Neural cell (in vitro differentiated cells): ENCODE measurements around the gene SLC66A2. TPM values are rescaled to one million over a fixed set of nuclear protein-coding genes. Genes with fewer than 3 reads are reported as not detected.

Experiments
- H2AFZ ChIP-seq: fragments of 200-600, 300-800 bp; sonication (generic), shearing (Covaris generic); 2 replicates; pipeline ENCODE4 v1.6.0; 2014; ENCODE audit warnings: low read depth, mild to moderate bottlenecking, antibody characterized with exemption, low read length, moderate library complexity
- H3F3A ChIP-seq: fragments of 200-600 bp; shearing (Covaris generic); 2 replicates; pipeline ENCODE4 v1.6.1; 2016; ENCODE audit warnings: mild to moderate bottlenecking, moderate library complexity, mixed read lengths, antibody characterized with exemption, low read length; ENCODE audit not compliant: insufficient read depth, poor library complexity, severe bottlenecking
- H3K27ac ChIP-seq: fragments of 200-600, 300-800 bp; sonication (generic), shearing (Covaris generic); 2 replicates; pipeline ENCODE4 v1.5.1; 2014; ENCODE audit warnings: mild to moderate bottlenecking, low read length, moderate library complexity
- H3K27me3 ChIP-seq: fragments of 300-800, 200-600 bp; sonication (generic), shearing (Covaris generic); 2 replicates; pipeline ENCODE4 v1.6.0; 2014; ENCODE audit warnings: mild to moderate bottlenecking, low read depth, low read length, moderate library complexity; ENCODE audit not compliant: insufficient read depth
- H3K36me3 ChIP-seq: fragments of 300-800, 200-600 bp; sonication (generic), shearing (Covaris generic); 2 replicates; pipeline ENCODE4 v1.5.1; 2014; ENCODE audit warnings: mild to moderate bottlenecking, antibody characterized with exemption, low read length, moderate library complexity; ENCODE audit not compliant: insufficient read depth
- H3K4me2 ChIP-seq: fragments of 300-800, 200-600 bp; sonication (generic), shearing (Covaris generic); 2 replicates; pipeline ENCODE4 v1.6.0; 2014; ENCODE audit warnings: mild to moderate bottlenecking, low read length
- H3K4me3 ChIP-seq: fragments of 300-800, 200-600 bp; sonication (generic), shearing (Covaris generic); 2 replicates; pipeline ENCODE4 v1.5.1; 2014; ENCODE audit warnings: mild to moderate bottlenecking, low read length, moderate library complexity
- H3K79me2 ChIP-seq: fragments of 200-600 bp; shearing (Covaris generic); replicated peaks from 2 replicates; pipeline ENCODE4 v1.6.0; 2014; ENCODE audit warnings: mild to moderate bottlenecking, low read length, moderate library complexity; ENCODE audit not compliant: insufficient read depth
- H3K9ac ChIP-seq: fragments of 300-800, 200-600 bp; sonication (generic), shearing (Covaris generic); 2 replicates; pipeline ENCODE4 v1.6.1; 2016; ENCODE audit warnings: mild to moderate bottlenecking, low read length, mixed read lengths
- H3K9me2 ChIP-seq: fragments of 200-600 bp; shearing (Covaris generic); 2 replicates; pipeline ENCODE4 v1.6.1; 2016; ENCODE audit warnings: mild to moderate bottlenecking, low read length, mixed read lengths; ENCODE audit not compliant: insufficient read depth
- H3K9me3 ChIP-seq: fragments of 200-600, 300-800 bp; sonication (generic), shearing (Covaris generic); 2 replicates; pipeline ENCODE4 v1.6.1; 2016; ENCODE audit warnings: mild to moderate bottlenecking, mixed run types, low read length, moderate library complexity, mixed read lengths
- H4K20me1 ChIP-seq: fragments of 200-600 bp; shearing (Covaris generic); 2 replicates; pipeline ENCODE4 v1.6.1; 2016; ENCODE audit warnings: mild to moderate bottlenecking, mixed run types; ENCODE audit not compliant: insufficient read depth
- EP300 ChIP-seq: fragments of 450-650 bp; conservative IDR thresholded peaks from 2 replicates; pipeline ENCODE4 v1.6.1; 2014; ENCODE audit warnings: antibody characterized with exemption, mild to moderate bottlenecking, moderate library complexity; ENCODE audit not compliant: poor library complexity, severe bottlenecking
- EZH2 ChIP-seq: fragments of 200-600, 300-800 bp; shearing (Covaris generic), sonication (generic); IDR thresholded peaks from 2 replicates; pipeline ENCODE4 v1.6.1; 2014; ENCODE audit warnings: antibody characterized with exemption, low read length, borderline replicate concordance, mild to moderate bottlenecking; ENCODE audit not compliant: insufficient read depth, poor library complexity, severe bottlenecking
- MXI1 ChIP-seq: fragments of 450-650 bp; conservative IDR thresholded peaks from 2 replicates; pipeline ENCODE4 v1.6.1; 2014; ENCODE audit warnings: antibody characterized with exemption, mild to moderate bottlenecking; ENCODE audit not compliant: poor library complexity, severe bottlenecking
- POLR2AphosphoS5 ChIP-seq: IDR thresholded peaks from 2 replicates; pipeline ENCODE4 v1.6.1; 2012
- RAD21 ChIP-seq: fragments of 450-650 bp; conservative IDR thresholded peaks from 2 replicates; pipeline ENCODE4 v1.6.1; 2014; ENCODE audit warnings: antibody characterized with exemption, mild to moderate bottlenecking, moderate library complexity
- SMC3 ChIP-seq: fragments of 450-650 bp; conservative IDR thresholded peaks from 2 replicates; pipeline ENCODE4 v1.6.1; 2014; ENCODE audit warnings: antibody characterized with exemption, mild to moderate bottlenecking, moderate library complexity; ENCODE audit not compliant: poor library complexity
- TAF1 ChIP-seq: IDR thresholded peaks from 2 replicates; pipeline ENCODE4 v1.6.1; 2012; ENCODE audit warnings: low read depth
- polyA plus RNA-seq: library from polyadenylated mRNA; depleted of rRNA; stranded (reverse); fragments of >200 nt; gene quantifications from 2 replicates; pipeline ENCODE4 v1.2.3, GENCODE V29; 2014
- TF ChIP-seq, protein P1 (sequence below): fragments of 450-650 bp; IDR thresholded peaks from 2 replicates; pipeline ENCODE4 v1.5.1; 2014; ENCODE audit warnings: antibody characterized with exemption, mild to moderate bottlenecking, moderate library complexity; ENCODE audit not compliant: poor library complexity, severe bottlenecking
- TF ChIP-seq, protein P2 (sequence below): IDR thresholded peaks from 2 replicates; pipeline ENCODE4 v1.6.1; 2012; ENCODE audit warnings: borderline replicate concordance

The SLC66A2 gene
- polyA plus RNA-seq, 1 donor from 2014 or later, result 66.7 TPM

DNA sequence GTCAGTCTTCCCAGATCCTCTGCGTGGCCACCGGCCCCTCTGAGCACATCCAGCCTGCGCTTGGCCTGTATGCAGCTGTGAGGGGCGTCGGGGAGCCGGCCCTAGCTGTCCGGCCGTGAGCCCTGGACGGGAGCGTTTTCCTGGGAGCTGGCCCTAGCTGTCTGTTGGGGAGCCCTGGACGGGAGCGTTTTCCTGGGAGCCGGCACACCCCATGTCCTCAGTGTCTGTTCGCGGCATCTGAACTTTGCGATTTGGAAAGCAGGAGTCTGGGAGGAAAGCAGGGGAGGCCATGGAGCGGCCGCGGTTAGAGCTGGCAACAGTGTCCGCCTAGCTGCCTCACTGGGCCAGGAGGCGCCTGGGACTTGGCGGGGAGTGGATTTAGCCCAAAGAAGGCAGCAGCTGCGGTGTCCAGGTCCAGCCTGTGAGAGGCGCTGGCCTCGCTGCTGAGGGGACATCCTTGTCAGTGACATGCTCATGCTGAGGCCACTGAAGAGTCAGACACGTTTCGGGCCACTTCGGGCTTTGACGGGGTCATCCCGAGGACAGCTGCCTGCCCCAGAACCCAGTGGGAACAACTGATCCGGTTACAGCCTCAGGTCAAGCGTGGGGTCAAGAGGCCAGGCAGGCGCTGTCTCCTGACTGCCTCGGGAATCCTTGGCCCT is 77.9 kb downstream of the SLC66A2 start:
- TF ChIP-seq SMC3 (no peak), EZH2 (no peak), TAF1 (no peak), POLR2AphosphoS5 (no peak), RAD21 (no peak), EP300 (no peak), MXI1 (no peak)
- TF ChIP-seq, protein P1, sequence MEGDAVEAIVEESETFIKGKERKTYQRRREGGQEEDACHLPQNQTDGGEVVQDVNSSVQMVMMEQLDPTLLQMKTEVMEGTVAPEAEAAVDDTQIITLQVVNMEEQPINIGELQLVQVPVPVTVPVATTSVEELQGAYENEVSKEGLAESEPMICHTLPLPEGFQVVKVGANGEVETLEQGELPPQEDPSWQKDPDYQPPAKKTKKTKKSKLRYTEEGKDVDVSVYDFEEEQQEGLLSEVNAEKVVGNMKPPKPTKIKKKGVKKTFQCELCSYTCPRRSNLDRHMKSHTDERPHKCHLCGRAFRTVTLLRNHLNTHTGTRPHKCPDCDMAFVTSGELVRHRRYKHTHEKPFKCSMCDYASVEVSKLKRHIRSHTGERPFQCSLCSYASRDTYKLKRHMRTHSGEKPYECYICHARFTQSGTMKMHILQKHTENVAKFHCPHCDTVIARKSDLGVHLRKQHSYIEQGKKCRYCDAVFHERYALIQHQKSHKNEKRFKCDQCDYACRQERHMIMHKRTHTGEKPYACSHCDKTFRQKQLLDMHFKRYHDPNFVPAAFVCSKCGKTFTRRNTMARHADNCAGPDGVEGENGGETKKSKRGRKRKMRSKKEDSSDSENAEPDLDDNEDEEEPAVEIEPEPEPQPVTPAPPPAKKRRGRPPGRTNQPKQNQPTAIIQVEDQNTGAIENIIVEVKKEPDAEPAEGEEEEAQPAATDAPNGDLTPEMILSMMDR, result no peak
- TF ChIP-seq, protein P2, sequence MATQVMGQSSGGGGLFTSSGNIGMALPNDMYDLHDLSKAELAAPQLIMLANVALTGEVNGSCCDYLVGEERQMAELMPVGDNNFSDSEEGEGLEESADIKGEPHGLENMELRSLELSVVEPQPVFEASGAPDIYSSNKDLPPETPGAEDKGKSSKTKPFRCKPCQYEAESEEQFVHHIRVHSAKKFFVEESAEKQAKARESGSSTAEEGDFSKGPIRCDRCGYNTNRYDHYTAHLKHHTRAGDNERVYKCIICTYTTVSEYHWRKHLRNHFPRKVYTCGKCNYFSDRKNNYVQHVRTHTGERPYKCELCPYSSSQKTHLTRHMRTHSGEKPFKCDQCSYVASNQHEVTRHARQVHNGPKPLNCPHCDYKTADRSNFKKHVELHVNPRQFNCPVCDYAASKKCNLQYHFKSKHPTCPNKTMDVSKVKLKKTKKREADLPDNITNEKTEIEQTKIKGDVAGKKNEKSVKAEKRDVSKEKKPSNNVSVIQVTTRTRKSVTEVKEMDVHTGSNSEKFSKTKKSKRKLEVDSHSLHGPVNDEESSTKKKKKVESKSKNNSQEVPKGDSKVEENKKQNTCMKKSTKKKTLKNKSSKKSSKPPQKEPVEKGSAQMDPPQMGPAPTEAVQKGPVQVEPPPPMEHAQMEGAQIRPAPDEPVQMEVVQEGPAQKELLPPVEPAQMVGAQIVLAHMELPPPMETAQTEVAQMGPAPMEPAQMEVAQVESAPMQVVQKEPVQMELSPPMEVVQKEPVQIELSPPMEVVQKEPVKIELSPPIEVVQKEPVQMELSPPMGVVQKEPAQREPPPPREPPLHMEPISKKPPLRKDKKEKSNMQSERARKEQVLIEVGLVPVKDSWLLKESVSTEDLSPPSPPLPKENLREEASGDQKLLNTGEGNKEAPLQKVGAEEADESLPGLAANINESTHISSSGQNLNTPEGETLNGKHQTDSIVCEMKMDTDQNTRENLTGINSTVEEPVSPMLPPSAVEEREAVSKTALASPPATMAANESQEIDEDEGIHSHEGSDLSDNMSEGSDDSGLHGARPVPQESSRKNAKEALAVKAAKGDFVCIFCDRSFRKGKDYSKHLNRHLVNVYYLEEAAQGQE, result no peak

DNA sequence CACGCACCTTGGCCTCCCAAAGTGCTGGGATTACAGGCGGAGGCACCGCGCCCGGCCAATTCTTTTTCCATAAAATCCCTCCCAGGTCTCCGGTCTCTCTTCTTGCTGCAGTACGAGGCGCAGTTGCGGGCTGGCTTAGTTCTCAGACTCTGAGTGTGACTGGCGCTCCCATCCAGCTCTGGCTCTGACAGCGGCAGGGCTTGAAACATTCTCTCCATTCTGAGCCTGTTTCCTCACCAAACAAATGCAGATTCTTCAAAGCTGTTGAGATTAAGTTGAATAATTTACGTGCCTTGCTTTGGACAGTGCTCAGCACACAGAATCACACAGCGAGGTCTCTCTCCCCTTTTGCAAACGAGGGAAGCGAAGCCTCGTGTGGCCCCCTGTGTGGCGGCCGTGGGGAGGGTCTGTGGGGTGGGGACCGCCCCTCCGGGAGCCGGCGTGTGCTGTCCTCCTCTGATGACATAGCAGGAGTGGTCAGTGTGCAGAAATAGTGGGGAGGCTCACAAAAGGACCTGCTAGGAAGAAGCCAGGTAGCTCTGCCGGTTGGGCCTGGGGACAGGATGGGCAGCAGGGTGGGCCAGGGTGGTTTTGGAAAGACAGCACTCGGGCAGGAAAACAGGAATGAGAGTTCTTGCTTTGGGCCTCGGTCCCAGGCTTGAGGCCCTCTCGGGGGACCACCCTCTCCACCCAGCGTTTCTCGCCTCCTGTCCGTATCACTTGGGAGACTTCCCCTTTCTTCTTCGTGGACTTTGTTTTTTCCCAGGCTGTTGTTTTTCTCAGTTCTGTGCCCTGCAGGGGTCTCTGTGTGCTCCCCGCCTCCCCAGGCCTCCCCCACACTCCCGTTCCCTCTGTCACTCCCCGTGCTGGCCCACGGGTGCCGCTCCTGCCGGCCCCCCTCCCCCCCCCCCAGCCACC is 78.7 kb downstream of the SLC66A2 start:
- H3K9me2 ChIP-seq, result no peaks in the 10 kb centered on the region
- no peak overlapping the region for H3K4me2 ChIP-seq
- no peak for TF ChIP-seq RAD21
- no peak for TF ChIP-seq SMC3
- TF ChIP-seq MXI1, result no peak
- no peak for TF ChIP-seq EP300
- no peak for TF ChIP-seq POLR2AphosphoS5
- TF ChIP-seq, protein P1, result no peak
- no peak for TF ChIP-seq TAF1
- TF ChIP-seq, protein P2, result no peak
- TF ChIP-seq EZH2, result no peak
- no peaks in the 10 kb centered on the region for H3F3A ChIP-seq
- no peak overlapping the region for H3K27ac ChIP-seq
- no peaks in the 10 kb centered on the region for H4K20me1 ChIP-seq
- no peak overlapping the region for H3K4me3 ChIP-seq
- no peaks in the 10 kb centered on the region for H3K27me3 ChIP-seq
- H3K36me3 ChIP-seq, result no peaks in the 10 kb centered on the region
- no peak overlapping the region for H3K9ac ChIP-seq
- H3K9me3 ChIP-seq, result no peaks in the 10 kb centered on the region
- no peak overlapping the region for H2AFZ ChIP-seq
- H3K79me2 ChIP-seq, result no peaks in the 10 kb centered on the region

More for the DNA sequence above, 77.9 kb downstream of the SLC66A2 start:
- Histone ChIP-seq H3K4me3 (no peak overlapping the region), H3K9me3 (no peaks in the 10 kb centered on the region), H3K79me2 (no peaks in the 10 kb centered on the region), H3K27me3 (no peaks in the 10 kb centered on the region), H3F3A (no peaks in the 10 kb centered on the region), H4K20me1 (no peaks in the 10 kb centered on the region), H3K4me2 (no peak overlapping the region), H3K9ac (no peak overlapping the region), H2AFZ (no peak overlapping the region), H3K9me2 (no peaks in the 10 kb centered on the region), H3K36me3 (no peaks in the 10 kb centered on the region), H3K27ac (no peak overlapping the region)
